PC-9 (cell line): Measurements from ENCODE around the gene NISCH. TPM values are rescaled to one million over a fixed set of nuclear protein-coding genes. Genes with fewer than 3 reads are reported as not detected.

Experiments
- BruUV-seq: library from RNA; stranded (reverse); fragments of 400-500 nt; replicated peaks from 2 replicates; lab custom pipeline; 2021; lab: Mats Ljungman, UMichigan
- CTCF ChIA-PET: fragments of 300-600 bp; sonication (Branson Sonifier 250); formaldehyde crosslinking; loops from one replicate; lab custom pipeline; 2022; ENCODE audit warnings: antibody characterized with exemption; lab: Charles Lee
- POLR2A ChIA-PET: fragments of 300-600 bp; sonication (Branson Sonifier 250); formaldehyde crosslinking; loops from one replicate; lab custom pipeline; 2022; ENCODE audit warnings: antibody characterized with exemption; ENCODE audit not compliant: unreplicated experiment; lab: Charles Lee
- DNase-seq, 2 experiments: peaks; one replicate each; pipeline versions ENCODE4 v3.0.0 to v3.0.0-alpha.2; 2015 to 2022; ENCODE audit warnings: mixed read lengths in 1 of 2
- H2AFZ ChIP-seq: fragments of 200-600 bp; sonication (generic); 2 replicates; pipeline ENCODE4 v1.8.1; 2017; ENCODE audit warnings: antibody characterized with exemption
- H3F3A ChIP-seq: fragments of 200-600 bp; sonication (generic); 2 replicates; pipeline ENCODE4 v1.8.1; 2017; ENCODE audit warnings: antibody characterized with exemption, mild to moderate bottlenecking, low read depth; ENCODE audit not compliant: insufficient read depth
- H3K27ac ChIP-seq: fragments of 200-600 bp; sonication (generic); 2 replicates; pipeline ENCODE4 v1.6.1; 2016; ENCODE audit warnings: mixed run types
- H3K27me3 ChIP-seq: fragments of 200-600 bp; sonication (generic); 2 replicates; pipeline ENCODE4 v1.6.1; 2016; ENCODE audit warnings: low read depth, mixed run types; ENCODE audit not compliant: insufficient read depth
- H3K36me3 ChIP-seq: fragments of 200-600 bp; sonication (generic); 2 replicates; pipeline ENCODE4 v1.6.1; 2016; ENCODE audit warnings: low read depth, mixed run types
- H3K4me1 ChIP-seq: fragments of 200-600 bp; sonication (generic); replicated peaks from 2 replicates; pipeline ENCODE4 v1.6.1; 2016; ENCODE audit warnings: mixed run types; ENCODE audit not compliant: insufficient read depth
- H3K4me2 ChIP-seq: fragments of 200-600 bp; sonication (generic); 2 replicates; pipeline ENCODE4 v1.6.1; 2017; ENCODE audit warnings: mixed run types
- H3K4me3 ChIP-seq: fragments of 200-600 bp; sonication (generic); 2 replicates; pipeline ENCODE4 v1.6.1; 2016; ENCODE audit warnings: mixed run types
- H3K79me2 ChIP-seq: fragments of 200-600 bp; sonication (generic); 2 replicates; pipeline ENCODE4 v1.6.1; 2017; ENCODE audit warnings: low read depth, mixed run types
- H3K9me2 ChIP-seq: fragments of 200-600 bp; sonication (generic); 2 replicates; pipeline ENCODE4 v1.8.1; 2017; ENCODE audit warnings: mild to moderate bottlenecking; ENCODE audit not compliant: insufficient read depth
- H3K9me3 ChIP-seq: fragments of 200-600 bp; sonication (generic); 2 replicates; pipeline ENCODE4 v1.8.1; 2016; ENCODE audit warnings: low read depth; ENCODE audit not compliant: insufficient read depth
- H4K20me1 ChIP-seq: fragments of 200-600 bp; sonication (generic); 2 replicates; pipeline ENCODE4 v1.8.1; 2017; ENCODE audit not compliant: insufficient read depth
- EZH2 ChIP-seq: fragments of 200-600 bp; sonication (generic); IDR thresholded peaks from 2 replicates; pipeline ENCODE4 v1.8.0; 2017; ENCODE audit warnings: antibody characterized with exemption, low read depth
- intact Hi-C: fragments of 100-400 bp; cut with micrococcal nuclease; formaldehyde crosslinking; loops from one replicate; pipeline ENCODE4 v1.10.0; 2022; ENCODE audit not compliant: unreplicated experiment
- total RNA-seq: library from RNA; stranded (reverse); gene quantifications from 2 replicates; pipeline ENCODE4 v1.2.3, GENCODE V29; 2021
- TF ChIP-seq, protein P1 (sequence below): fragments of 200-600 bp; sonication (generic); conservative IDR thresholded peaks from 2 replicates; pipeline ENCODE4 v1.6.1; 2017; ENCODE audit warnings: mixed run types, antibody characterized with exemption, mild to moderate bottlenecking, moderate library complexity

NISCH gene
- total RNA-seq, 1 experiment from 2014 or later: 66.1 TPM

DNA sequence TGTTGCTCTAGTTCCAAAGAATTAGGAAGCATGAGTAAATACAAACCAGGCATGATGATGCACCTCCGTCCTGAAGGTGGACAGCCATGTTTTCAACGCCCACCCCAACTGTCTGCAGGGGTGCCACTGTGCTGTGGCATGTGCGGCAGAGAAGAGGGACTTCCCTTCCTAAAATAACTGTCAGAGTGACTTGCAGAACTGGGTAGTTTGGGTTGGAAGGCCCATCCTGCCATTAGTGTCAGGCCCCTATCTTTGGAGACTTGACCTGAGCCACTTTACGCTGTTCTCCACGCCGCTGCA is 22.3 kb downstream of the NISCH start:
- POLR2A ChIA-PET: no interaction called here
- H3F3A ChIP-seq: no peaks in the 10 kb centered on the region
- no peak overlapping the region for H3K4me3 ChIP-seq
- no peak overlapping the region for H2AFZ ChIP-seq
- no peak overlapping the region for H3K4me2 ChIP-seq
- intact Hi-C loops: no loop called here
- CTCF ChIA-PET: no interaction called here
- BruUV-seq: no TSS peak
- H3K27ac ChIP-seq: no peak overlapping the region
- no peaks in the 10 kb centered on the region for H3K9me2 ChIP-seq
- H3K79me2 ChIP-seq: no peaks in the 10 kb centered on the region
- no peaks in the 10 kb centered on the region for H3K27me3 ChIP-seq
- no peaks in the 10 kb centered on the region for H3K36me3 ChIP-seq
- H4K20me1 ChIP-seq: no peaks in the 10 kb centered on the region
- no peaks in the 10 kb centered on the region for H3K4me1 ChIP-seq
- no peak for TF ChIP-seq EZH2
- TF ChIP-seq, protein P1, sequence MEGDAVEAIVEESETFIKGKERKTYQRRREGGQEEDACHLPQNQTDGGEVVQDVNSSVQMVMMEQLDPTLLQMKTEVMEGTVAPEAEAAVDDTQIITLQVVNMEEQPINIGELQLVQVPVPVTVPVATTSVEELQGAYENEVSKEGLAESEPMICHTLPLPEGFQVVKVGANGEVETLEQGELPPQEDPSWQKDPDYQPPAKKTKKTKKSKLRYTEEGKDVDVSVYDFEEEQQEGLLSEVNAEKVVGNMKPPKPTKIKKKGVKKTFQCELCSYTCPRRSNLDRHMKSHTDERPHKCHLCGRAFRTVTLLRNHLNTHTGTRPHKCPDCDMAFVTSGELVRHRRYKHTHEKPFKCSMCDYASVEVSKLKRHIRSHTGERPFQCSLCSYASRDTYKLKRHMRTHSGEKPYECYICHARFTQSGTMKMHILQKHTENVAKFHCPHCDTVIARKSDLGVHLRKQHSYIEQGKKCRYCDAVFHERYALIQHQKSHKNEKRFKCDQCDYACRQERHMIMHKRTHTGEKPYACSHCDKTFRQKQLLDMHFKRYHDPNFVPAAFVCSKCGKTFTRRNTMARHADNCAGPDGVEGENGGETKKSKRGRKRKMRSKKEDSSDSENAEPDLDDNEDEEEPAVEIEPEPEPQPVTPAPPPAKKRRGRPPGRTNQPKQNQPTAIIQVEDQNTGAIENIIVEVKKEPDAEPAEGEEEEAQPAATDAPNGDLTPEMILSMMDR: no peak
- no peak for DNase-seq
- H3K9me3 ChIP-seq: no peaks in the 10 kb centered on the region

DNA sequence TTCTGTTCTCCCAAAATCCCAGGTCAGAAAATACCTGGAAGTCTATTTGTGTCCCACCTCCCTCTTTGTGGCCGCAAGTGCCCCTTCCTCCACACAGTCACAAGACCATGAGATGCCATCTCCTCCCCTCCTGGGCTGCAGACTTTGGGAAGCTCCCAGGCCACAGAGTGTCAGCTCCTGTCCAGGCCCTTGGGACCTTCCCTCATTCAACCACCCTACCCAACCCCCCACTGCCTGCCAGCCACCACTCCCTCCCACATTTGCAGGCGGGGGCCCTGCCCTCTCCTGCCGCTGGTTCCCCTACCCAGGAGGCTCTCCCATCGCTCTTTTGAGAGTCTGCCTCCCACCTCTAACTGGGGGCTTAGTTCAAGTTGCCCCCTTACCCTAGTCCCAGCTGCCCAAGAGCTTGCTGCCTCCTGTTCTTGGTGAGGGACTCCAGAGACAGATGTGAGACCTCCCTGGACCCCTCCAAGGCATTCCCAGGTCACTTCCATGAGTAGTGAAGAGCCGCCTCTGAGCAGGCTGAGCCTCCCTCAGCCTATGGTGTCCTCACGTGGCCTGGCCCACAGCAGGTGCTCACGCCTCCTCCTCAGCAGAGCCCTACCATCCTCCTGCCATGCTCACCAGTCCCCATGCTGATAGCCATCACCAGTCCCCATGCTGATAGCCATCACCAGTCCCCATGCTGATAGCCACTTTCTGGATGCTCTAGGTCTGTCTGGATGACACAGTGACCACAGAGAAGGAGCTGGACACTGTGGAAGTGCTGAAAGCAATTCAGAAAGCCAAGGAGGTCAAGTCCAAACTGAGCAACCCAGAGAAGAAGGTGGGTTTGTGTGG is 23.9 kb downstream of the NISCH start:
- Histone ChIP-seq H3K27me3 (no peaks in the 10 kb centered on the region), H4K20me1 (no peaks in the 10 kb centered on the region), H3K79me2 (no peaks in the 10 kb centered on the region), H3K9me3 (no peaks in the 10 kb centered on the region), H3K27ac (no peak overlapping the region), H3K4me1 (no peaks in the 10 kb centered on the region), H3F3A (no peaks in the 10 kb centered on the region), H3K9me2 (no peaks in the 10 kb centered on the region), H3K4me3 (no peak overlapping the region), H3K36me3 (no peaks in the 10 kb centered on the region), H2AFZ (no peak overlapping the region), H3K4me2 (no peak overlapping the region)
- TF ChIP-seq, protein P1: no peak
- TF ChIP-seq EZH2: no peak
- intact Hi-C loops: no loop called here
- ChIA-PET POLR2A (no interaction called here), CTCF (no interaction called here)
- no TSS peak for BruUV-seq
- no peak for DNase-seq

DNA sequence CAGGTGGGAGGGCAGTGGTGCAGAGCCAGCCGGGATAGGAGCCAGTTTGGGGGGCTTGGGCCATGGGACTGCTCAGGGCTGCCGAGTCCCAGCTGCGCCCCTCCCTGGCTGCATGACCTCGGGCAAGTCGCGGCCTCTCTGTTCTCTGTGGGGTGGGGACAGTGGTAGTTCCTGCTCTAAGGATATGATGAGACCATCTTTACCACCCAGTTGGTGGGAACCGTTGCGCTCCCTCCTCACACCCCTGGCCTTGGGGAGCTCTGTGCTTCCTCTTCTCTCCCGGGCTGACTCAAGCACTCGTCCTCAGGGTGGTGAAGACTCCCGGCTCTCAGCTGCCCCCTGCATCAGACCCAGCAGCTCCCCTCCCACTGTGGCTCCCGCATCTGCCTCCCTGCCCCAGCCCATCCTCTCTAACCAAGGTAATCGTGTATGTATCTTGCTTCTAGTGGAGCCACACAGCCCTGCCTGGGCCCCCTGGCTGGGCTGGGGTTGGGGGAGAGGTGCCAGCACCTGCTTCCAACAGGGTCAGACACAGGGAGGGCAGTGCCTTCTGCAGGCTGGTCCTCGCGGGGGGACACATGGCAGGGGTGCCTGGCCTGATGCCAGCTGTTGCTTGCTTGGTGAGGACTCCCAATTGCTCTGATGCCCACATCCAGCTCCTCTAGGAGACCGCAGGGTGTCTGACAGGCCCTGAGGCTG is 24.6 kb downstream of the NISCH start:
- ChIA-PET POLR2A (no interaction called here), CTCF (no interaction called here)
- Histone ChIP-seq H3K79me2 (no peaks in the 10 kb centered on the region), H3K27ac (no peak overlapping the region), H3K9me3 (no peaks in the 10 kb centered on the region), H3K4me1 (no peaks in the 10 kb centered on the region), H2AFZ (no peak overlapping the region), H3K36me3 (no peaks in the 10 kb centered on the region), H3K27me3 (no peaks in the 10 kb centered on the region), H4K20me1 (no peaks in the 10 kb centered on the region), H3K4me3 (no peak overlapping the region), H3K4me2 (no peak overlapping the region), H3F3A (no peaks in the 10 kb centered on the region), H3K9me2 (no peaks in the 10 kb centered on the region)
- no peak for DNase-seq
- BruUV-seq: no TSS peak
- intact Hi-C loops: no loop called here
- TF ChIP-seq, protein P1: no peak
- no peak for TF ChIP-seq EZH2
